ENCODE data around the gene MCM9. TPM values are rescaled to one million over a fixed set of nuclear protein-coding genes. Genes with fewer than 3 reads are reported as not detected.

The MCM9 gene
- total RNA-seq, 3 donors from 2014 or later (not counting 1 experiment from before 2014, with no cell fraction given): 45.2 to 53.4 (median 52.5) TPM

- TF ChIP-seq CTCF (IDR thresholded peaks at IDR 0.05): no peak
- Mint-ChIP-seq H3K27me3 (ENCODE audit: low read depth in 2 of 2) (no peaks in the 10 kb centered on the region), H3K4me3 (no peak overlapping the region), H3K9me3 (no peaks in the 10 kb centered on the region), H3K27ac (peak overlapping the region; percentile 23 to 35), H3K36me3 (no peaks in the 10 kb centered on the region), H3K4me1 (peaks cover 80 to 91% of the 10 kb centered on the region in 2 donors)
- Histone ChIP-seq H3K27ac (ENCODE audit: low read length) (no peak overlapping the region), H3K4me3 (ENCODE audit: low read length) (no peak overlapping the region), H3K36me3 (ENCODE audit: control insufficient read depth, insufficient read depth, low read length) (no peaks in the 10 kb centered on the region), H3K27me3 (ENCODE audit: control insufficient read depth, insufficient read depth, low read length) (no peaks in the 10 kb centered on the region), H3K9me3 (ENCODE audit: control insufficient read depth, insufficient read depth, low read length) (no peaks in the 10 kb centered on the region), H3K4me1 (ENCODE audit: control insufficient read depth, insufficient read depth, low read length) (peaks cover 27% of the 10 kb centered on the region)
- DNase-seq (no peak), ATAC-seq (no peak)
- intact Hi-C loops (cut with micrococcal nuclease): no loop called here
- WGBS (ENCODE audit: insufficient coverage): no CpG with 5 or more reads among the region's 1 CpG
Measured at GRCh38 chr6:118860363-118860762, 74.6 kb downstream of the MCM9 start.

- no peak for TF ChIP-seq CTCF (IDR thresholded peaks at IDR 0.05)
- no peaks in the 10 kb centered on the region for H3K9me3 ChIP-seq (ENCODE audit: control insufficient read depth, insufficient read depth, low read length)
- no peak overlapping the region for H3K4me3 Mint-ChIP-seq
- DNase-seq (no peak), ATAC-seq (no peak)
- H3K4me1 Mint-ChIP-seq: peaks cover 73 to 85% of the 10 kb centered on the region in 2 donors
- 64% methylated on average over 2 of the region's 3 CpGs for WGBS (ENCODE audit: insufficient coverage)
- H3K4me3 ChIP-seq (ENCODE audit: low read length): no peak overlapping the region
- no peaks in the 10 kb centered on the region for H3K27me3 ChIP-seq (ENCODE audit: control insufficient read depth, insufficient read depth, low read length)
- no peaks in the 10 kb centered on the region for H3K36me3 ChIP-seq (ENCODE audit: control insufficient read depth, insufficient read depth, low read length)
- H3K27ac ChIP-seq (ENCODE audit: low read length): no peak overlapping the region
- H3K36me3 Mint-ChIP-seq: no peaks in the 10 kb centered on the region
- peaks cover 23% of the 10 kb centered on the region for H3K4me1 ChIP-seq (ENCODE audit: control insufficient read depth, insufficient read depth, low read length)
- intact Hi-C loops (cut with micrococcal nuclease): no loop called here
- H3K27ac Mint-ChIP-seq: peak overlapping the region; percentile 35 to 70
- no peaks in the 10 kb centered on the region for H3K9me3 Mint-ChIP-seq
- no peaks in the 10 kb centered on the region for H3K27me3 Mint-ChIP-seq (ENCODE audit: low read depth in 2 of 2)
Measured at GRCh38 chr6:118859517-118860064, 75.4 kb downstream of the MCM9 start.

GRCh38 chr6:118856301-118856700, 78.7 kb downstream of the MCM9 start:
- no peaks in the 10 kb centered on the region for H3K9me3 Mint-ChIP-seq
- Histone ChIP-seq H3K36me3 (ENCODE audit: control insufficient read depth, insufficient read depth, low read length) (no peaks in the 10 kb centered on the region), H3K27ac (ENCODE audit: low read length) (no peak overlapping the region), H3K4me3 (ENCODE audit: low read length) (no peak overlapping the region), H3K4me1 (ENCODE audit: control insufficient read depth, insufficient read depth, low read length) (peaks cover 7% of the 10 kb centered on the region), H3K9me3 (ENCODE audit: control insufficient read depth, insufficient read depth, low read length) (no peaks in the 10 kb centered on the region), H3K27me3 (ENCODE audit: control insufficient read depth, insufficient read depth, low read length) (no peaks in the 10 kb centered on the region)
- H3K36me3 Mint-ChIP-seq: no peaks in the 10 kb centered on the region
- peak overlapping the region in 1 of 2 donors; percentile 56 for H3K27ac Mint-ChIP-seq
- H3K4me3 Mint-ChIP-seq: no peak overlapping the region
- no peak for TF ChIP-seq CTCF (IDR thresholded peaks at IDR 0.05)
- ATAC-seq (no peak), DNase-seq (no peak)
- 100% methylated on average over 3 of the region's 4 CpGs for WGBS (ENCODE audit: insufficient coverage)
- intact Hi-C loops (cut with micrococcal nuclease): no loop called here
- no peaks in the 10 kb centered on the region for H3K27me3 Mint-ChIP-seq (ENCODE audit: low read depth in 2 of 2)
- H3K4me1 Mint-ChIP-seq: peaks cover 41 to 52% of the 10 kb centered on the region in 2 donors

GRCh38 chr6:118853408-118853807, 81.6 kb downstream of the MCM9 start:
- peaks cover 3% of the 10 kb centered on the region for H3K36me3 ChIP-seq (ENCODE audit: control insufficient read depth, insufficient read depth, low read length)
- Mint-ChIP-seq H3K27ac (no peak overlapping the region), H3K36me3 (no peaks in the 10 kb centered on the region), H3K4me1 (peaks cover 15 to 23% of the 10 kb centered on the region in 2 donors), H3K9me3 (no peaks in the 10 kb centered on the region), H3K4me3 (no peak overlapping the region), H3K27me3 (ENCODE audit: low read depth in 2 of 2) (no peaks in the 10 kb centered on the region)
- H3K4me3 ChIP-seq (ENCODE audit: low read length): no peak overlapping the region
- H3K9me3 ChIP-seq (ENCODE audit: control insufficient read depth, insufficient read depth, low read length): no peaks in the 10 kb centered on the region
- H3K27ac ChIP-seq (ENCODE audit: low read length): no peak overlapping the region
- ATAC-seq (no peak), DNase-seq (no peak)
- no peak for TF ChIP-seq CTCF (IDR thresholded peaks at IDR 0.05)
- WGBS (ENCODE audit: insufficient coverage): 100% methylated on average over 5 of the region's 5 CpGs
- intact Hi-C loops (cut with micrococcal nuclease): no loop called here
- no peaks in the 10 kb centered on the region for H3K27me3 ChIP-seq (ENCODE audit: control insufficient read depth, insufficient read depth, low read length)
- no peaks in the 10 kb centered on the region for H3K4me1 ChIP-seq (ENCODE audit: control insufficient read depth, insufficient read depth, low read length)

Data from natural killer cell (primary cell).